Progenitor cell of endocrine pancreas (in vitro differentiated cells): ENCODE data around the gene FOXL1. TPM values are rescaled to one million over a fixed set of nuclear protein-coding genes. Genes with fewer than 3 reads are reported as not detected.
"Not testable (repeated sequence)": the region's sequence is repeated elsewhere in the genome, so short reads cannot be mapped to it uniquely, and the experiment has no call there.

Experiments used
- DNase-seq: peaks from one replicate; pipeline ENCODE4 v3.0.0; 2021; ENCODE audit warnings: low spot score; ENCODE audit not compliant: unreplicated experiment
- H3K27ac Mint-ChIP-seq: 2 replicates; pipeline ENCODE4 v1.8.0; 2021; ENCODE audit warnings: mild to moderate bottlenecking, moderate library complexity, mixed read lengths
- H3K27me3 Mint-ChIP-seq: 2 replicates; pipeline ENCODE4 v1.8.0; 2021; ENCODE audit warnings: mixed read lengths
- H3K36me3 Mint-ChIP-seq: 2 replicates; pipeline ENCODE4 v1.8.0; 2022; ENCODE audit warnings: mixed read lengths; ENCODE audit not compliant: insufficient read depth
- H3K4me1 Mint-ChIP-seq: 2 replicates; pipeline ENCODE4 v1.8.0; 2021; ENCODE audit warnings: low read depth, mixed read lengths
- H3K4me3 Mint-ChIP-seq: 2 replicates; pipeline ENCODE4 v1.8.0; 2021; ENCODE audit warnings: low read depth, mild to moderate bottlenecking, moderate library complexity, mixed read lengths
- H3K9me3 Mint-ChIP-seq: 2 replicates; pipeline ENCODE4 v1.8.0; 2021; ENCODE audit warnings: low read depth, mixed read lengths
- CTCF ChIP-seq: fragments of 200-600 bp; sonication (generic); IDR thresholded peaks from one replicate; pipeline ENCODE4 v1.5.0; 2021; ENCODE audit warnings: antibody characterized with exemption, mild to moderate bottlenecking; ENCODE audit not compliant: unreplicated experiment
- total RNA-seq: library from RNA; stranded (reverse); gene quantifications from 2 replicates; pipeline ENCODE4 v1.2.1, GENCODE V29; 2021

The FOXL1 gene
- total RNA-seq, 1 donor from 2014 or later: not detected

- Mint-ChIP-seq H3K4me3 (no peak overlapping the region), H3K36me3 (no peaks in the 10 kb centered on the region), H3K4me1 (no peaks in the 10 kb centered on the region), H3K9me3 (no peaks in the 10 kb centered on the region), H3K27me3 (peaks cover 63% of the 10 kb centered on the region), H3K27ac (no peak overlapping the region)
- DNase-seq: no peak
- no peak for TF ChIP-seq CTCF
Observed at GRCh38 chr16:86584726-86585721, 6.7 kb downstream of the FOXL1 start.

- no peaks in the 10 kb centered on the region for H3K4me1 Mint-ChIP-seq
- H3K36me3 Mint-ChIP-seq: no peaks in the 10 kb centered on the region
- no peak overlapping the region for H3K4me3 Mint-ChIP-seq
- no peak for TF ChIP-seq CTCF
- no peak overlapping the region for H3K27ac Mint-ChIP-seq
- H3K27me3 Mint-ChIP-seq: peaks cover 60% of the 10 kb centered on the region
- no peaks in the 10 kb centered on the region for H3K9me3 Mint-ChIP-seq
- no peak for DNase-seq
Observed at GRCh38 chr16:86585821-86586611, 7.7 kb downstream of the FOXL1 start.

GRCh38 chr16:86587487-86587886 is 9.1 kb downstream of the FOXL1 start:
- Mint-ChIP-seq H3K27ac (no peak overlapping the region), H3K9me3 (no peaks in the 10 kb centered on the region), H3K36me3 (no peaks in the 10 kb centered on the region), H3K27me3 (peaks cover 58% of the 10 kb centered on the region), H3K4me3 (no peak overlapping the region), H3K4me1 (no peaks in the 10 kb centered on the region)
- TF ChIP-seq CTCF: no peak
- DNase-seq: no peak

- not testable (repeated sequence) for DNase-seq, H3K27ac Mint-ChIP-seq, H3K36me3 Mint-ChIP-seq, H3K4me1 Mint-ChIP-seq, H3K4me3 Mint-ChIP-seq, H3K9me3 Mint-ChIP-seq
- H3K27me3 Mint-ChIP-seq: peaks cover 58% of the 10 kb centered on the region
Observed at GRCh38 chr16:86587955-86588354, 9.6 kb downstream of the FOXL1 start.

- Mint-ChIP-seq H3K27me3 (peaks cover 65% of the 10 kb centered on the region), H3K4me3 (no peak overlapping the region), H3K4me1 (no peaks in the 10 kb centered on the region), H3K27ac (no peak overlapping the region), H3K9me3 (no peaks in the 10 kb centered on the region), H3K36me3 (no peaks in the 10 kb centered on the region)
- no peak for DNase-seq
- TF ChIP-seq CTCF: no peak
Observed at GRCh38 chr16:86590501-86591144, 12.3 kb downstream of the FOXL1 start.
